GM03348 (cell line): Measurements from ENCODE around the gene GRID1.
A peak's percentile ranks its signal among the peaks of the same experiment; 100 is the strongest.
"Not testable (repeated sequence)": the region's sequence is repeated elsewhere in the genome, so short reads cannot be mapped to it uniquely, and the experiment has no call there.

Experiments
- DNase-seq: peaks from one replicate; pipeline ENCODE4 v3.0.0; 2012; ENCODE audit warnings: low spot score

Gene GRID1

DNA sequence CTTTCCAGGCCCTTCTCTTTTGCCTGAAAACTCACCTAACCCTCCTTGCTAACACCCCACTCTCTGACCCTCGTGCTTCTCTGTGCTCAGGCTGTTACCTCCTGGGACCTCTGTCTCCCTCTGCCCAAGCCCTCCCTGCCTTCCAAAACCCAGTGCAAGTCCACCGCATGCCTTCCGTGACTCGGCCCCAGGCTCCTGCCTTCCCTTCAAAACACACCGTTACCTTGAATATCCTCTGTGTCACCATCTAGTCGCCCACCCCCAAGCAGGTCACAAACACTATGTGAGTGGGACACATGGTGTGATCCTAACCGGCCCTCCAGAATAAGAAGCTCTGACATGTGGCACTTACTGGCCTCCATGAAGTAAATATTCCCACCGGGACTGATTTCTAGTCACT, 176.7 kb downstream of the GRID1 start:
- DNase-seq = no peak

DNA sequence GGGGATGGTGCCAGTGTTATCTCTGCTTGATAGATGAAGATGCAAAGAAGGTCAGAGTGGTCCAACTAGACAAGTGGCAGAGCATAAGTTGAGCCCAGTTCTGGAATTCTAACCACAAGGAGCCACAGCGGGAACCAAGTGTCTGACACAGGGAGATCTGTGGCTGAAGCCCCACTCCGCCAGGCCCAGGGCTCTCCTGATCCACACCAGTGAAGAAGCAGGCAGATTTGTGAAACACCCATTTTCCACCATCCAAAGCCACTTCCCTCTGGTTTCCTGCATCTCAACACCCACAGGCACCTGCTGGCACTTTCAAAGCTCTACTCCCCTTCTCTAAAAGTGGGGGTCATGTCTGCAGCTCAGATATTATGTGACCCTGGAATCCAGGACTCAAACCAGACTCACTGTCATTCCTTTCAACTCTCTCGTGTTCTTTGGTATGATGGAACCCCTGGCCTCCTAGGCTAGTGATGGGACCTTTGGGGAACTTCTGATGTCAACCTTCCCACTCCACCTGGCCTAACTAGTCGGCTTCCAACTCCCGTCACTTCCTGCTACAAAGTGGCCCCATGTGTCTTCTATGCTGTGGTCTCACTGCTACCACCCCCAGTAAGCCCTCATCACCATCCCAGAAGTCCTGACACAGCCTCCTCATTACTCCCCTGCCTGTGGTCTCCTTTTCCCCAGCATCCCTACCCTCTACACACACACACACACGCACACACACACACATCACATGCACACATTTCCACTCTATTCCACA, 177.6 kb downstream of the GRID1 start:
- DNase-seq = no peak

DNA sequence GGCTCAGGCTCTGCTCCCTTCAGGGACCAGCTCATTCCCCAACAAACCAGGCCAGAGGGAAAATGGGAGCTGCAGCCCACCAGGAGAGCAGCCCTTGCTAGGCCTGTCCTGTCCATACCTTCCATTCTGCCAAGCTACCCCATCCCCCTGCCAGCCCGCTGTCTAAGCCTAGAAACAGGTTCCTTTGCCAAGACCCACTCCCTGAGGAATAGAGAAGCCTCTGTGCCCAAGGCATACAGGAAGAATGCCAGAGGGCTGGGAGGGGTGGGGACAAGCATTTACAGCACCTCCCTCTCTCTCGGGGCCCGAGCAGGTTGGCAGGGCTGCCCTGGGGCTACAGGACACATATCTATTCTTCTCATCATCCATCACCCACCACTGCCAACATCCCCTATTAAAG, 178.3 kb downstream of the GRID1 start:
- DNase-seq = no peak

DNA sequence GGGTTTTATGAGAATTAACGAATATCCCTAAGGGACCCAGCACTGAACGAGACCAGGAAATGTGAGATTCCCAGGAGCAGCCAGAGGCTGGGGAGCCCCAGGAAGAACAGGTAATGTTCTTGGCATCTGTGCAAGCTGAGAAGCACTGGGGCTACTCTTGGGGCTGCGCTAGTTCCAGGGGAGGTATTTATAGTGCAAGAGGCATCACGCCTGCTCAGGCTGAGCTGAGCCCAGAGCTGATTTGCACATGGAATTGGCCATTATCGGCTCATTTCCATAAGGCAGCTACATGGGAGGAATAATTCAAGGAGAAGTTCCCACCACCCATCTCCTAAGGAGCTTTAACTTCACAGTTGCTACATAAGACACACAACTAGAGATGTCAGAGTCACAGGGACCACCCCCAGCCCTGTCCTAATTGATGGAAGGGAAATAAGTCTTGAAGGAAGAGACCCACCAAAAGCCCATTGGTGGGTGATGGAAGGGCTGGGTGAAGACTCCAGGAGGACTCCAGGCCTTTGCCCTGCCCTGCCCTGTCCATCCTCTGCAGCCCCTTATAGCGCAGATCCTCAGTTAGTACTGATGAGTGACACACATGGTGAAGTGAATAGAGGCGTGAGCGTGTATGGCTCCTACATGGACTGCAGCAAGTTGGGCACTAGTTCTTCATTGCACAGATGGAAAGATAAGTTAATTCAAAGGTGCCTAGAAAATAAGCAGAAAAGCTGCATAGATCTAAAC, 178.9 kb downstream of the GRID1 start:
- no peak for DNase-seq

DNA sequence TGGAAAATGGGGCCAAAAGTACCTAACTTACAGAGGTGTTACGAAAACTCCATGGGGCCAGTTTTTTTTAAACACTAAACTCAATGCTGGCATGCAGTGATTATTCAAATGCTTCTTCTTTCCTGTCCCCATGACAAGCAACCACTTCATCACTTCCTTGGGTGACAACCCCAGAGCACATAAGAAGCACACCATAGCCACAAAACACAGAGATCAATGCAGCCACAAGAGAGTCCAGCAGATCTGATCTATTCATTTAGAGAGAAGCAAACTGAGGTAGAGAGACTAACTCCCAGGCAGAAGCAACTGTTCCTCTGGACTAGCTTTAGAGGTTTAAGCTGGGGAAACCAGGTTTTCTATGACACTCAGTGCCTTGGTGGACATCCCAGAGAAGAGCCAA, 180.0 kb downstream of the GRID1 start:
- DNase-seq = no peak

DNA sequence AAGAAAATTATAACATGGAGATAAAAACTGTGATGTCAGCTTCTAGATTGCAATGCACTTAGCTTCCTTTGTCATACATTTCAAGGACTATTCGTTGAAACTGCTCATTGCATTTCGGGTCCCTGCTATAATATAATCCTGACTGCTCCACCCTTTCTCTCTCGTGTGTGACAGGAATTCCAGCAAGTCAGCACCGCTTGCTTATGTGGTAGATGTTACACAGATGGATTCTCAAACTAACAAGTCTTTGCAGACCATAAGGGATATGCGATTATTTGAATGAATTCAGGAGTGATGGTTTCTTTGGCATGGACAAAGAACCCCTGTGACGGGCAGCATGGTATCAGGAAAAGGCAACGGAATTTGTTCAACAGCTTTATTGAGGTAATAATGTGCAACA, 184.0 kb downstream of the GRID1 start:
- DNase-seq = no peak

DNA sequence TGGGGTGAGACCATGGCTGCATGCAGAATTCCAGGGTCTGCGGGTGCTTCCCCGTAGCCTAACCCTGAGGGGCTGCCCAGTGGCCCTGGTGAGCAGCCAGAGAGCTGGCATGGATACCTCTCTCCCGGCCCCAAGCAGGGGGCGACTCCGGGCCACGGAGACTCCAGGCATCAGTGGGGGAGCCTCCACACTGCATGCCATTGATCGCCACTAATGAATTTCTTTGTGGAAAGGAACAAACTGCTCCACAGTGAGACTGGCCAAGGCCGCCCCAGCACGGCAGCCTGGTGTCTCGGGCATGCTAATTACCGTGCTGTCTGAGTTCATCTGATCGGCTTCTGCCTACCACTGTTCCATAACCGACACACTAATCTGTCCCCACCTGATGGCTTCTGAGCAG, 184.4 kb downstream of the GRID1 start:
- no peak for DNase-seq

DNA sequence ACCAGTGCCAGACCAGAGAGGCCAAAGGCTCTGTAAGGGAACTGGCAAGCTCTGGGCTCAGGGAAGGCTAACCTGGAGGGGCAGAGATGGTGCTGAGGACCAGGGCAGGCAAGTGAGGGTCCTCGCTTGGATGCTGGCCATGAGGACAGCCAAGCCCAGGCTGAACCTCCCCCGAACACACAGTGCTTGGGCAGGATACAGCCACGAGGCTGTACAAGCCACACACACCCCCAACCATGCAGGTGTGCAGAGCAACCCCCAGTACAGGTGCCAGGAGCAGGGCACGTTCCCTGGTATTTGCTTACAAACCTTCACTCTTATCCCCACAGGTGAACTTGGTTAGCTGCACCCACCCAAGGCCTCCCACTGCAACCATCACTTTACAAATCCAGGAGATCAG, 185.7 kb downstream of the GRID1 start:
- DNase-seq = no peak

DNA sequence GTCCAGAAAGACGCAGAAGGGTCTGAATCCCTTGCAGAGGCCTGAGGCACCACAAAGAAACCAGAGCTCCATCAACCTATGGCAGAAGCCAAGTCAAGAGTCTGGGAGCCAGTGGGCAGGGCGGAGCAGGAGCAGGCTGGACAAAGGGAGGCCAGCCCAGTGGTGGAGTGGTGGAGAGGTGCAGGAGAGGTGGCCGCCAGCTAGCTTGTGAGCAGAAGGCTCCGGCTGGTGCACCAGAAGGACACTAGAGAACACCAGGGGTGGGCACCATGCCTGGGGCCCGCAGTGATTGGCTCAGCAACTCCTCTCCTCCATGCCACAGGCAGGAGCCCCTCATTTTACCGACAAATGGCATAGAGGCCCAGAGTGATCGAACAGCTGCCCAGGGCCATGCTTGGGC, 186.6 kb downstream of the GRID1 start:
- no peak for DNase-seq

DNA sequence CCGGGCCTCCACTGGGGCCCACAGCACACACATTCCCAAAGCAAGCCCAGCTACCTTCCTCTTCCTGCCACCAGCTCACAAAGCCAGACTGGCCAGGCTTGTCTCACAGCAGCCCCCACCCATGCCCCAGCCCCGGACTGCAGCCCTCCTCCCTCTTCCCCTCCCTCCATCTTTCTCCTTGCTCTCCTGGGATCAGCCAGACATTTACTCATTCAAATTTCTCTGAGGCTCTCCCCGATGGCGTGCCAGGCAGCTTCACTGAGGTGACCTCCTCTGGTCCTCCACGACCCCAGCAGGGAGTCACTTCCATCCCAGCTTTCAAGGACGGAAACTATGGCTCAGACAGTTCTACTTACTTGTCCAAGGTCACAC, 187.5 kb downstream of the GRID1 start:
- DNase-seq = no peak

DNA sequence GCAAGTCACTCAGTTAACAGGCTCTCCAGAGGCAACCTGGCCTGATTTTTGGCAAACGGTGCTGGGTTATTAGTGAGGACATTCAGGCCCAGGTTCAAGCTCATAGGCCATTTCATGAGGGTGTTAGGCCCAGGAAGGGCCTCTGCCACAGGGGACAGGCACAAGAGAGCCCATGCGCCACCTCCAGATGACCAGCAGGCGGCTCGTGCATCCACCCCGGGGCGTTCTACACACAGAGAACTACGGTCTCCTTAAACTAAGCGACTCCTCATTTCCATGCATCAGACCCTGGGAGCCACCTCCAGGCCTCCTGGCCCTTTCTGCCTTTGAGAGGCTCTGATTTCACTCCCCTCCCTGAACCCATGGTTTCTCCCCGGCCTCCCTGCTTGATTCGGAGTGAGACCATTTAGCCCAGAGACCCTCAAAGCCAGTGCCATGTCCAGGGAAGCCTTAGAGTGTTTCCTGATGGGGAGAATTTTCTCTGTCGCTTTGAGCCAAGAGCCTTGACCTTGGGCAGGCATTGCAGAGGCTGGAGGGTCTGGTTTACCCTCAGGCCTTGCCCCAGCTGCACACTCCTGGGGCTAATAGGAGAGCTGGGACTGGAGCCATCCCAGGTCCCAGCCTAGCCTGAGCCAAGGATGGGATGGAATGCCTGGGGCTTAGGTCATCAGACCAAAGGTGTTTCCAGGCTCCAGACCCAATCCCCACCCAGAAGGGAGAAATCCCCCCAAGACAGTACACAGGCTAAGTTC, 188.0 kb downstream of the GRID1 start:
- peak; percentile 49 for DNase-seq

DNA sequence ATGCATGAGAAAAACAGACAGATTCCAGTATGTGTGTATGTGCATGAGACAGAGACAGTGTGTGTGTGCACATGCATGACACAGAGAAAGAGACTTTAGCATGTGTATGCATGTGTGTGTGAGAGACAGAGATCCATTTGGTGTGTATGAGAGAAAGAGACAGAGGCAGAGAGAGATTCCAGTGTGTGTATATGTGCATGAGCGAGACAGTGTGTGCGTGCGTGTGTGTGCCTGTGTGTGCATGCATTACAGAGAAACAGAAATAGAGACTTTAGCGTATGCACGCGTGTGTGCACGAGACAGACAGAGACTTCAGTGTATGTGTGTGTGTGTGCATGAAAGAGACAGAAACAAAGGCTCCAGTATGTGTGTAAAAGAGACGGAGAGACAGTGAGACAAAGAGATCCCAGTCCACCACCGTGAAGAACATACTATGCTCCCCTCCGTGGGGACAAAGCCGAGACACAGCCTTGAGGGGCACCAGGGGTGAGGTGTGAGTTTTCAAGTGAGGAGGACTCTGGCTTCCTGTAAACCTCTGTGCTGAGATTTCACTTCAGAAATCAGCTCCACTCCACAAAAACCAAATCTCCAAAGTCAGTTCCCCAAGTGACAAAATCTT, 188.9 kb downstream of the GRID1 start:
- DNase-seq = no peak

DNA sequence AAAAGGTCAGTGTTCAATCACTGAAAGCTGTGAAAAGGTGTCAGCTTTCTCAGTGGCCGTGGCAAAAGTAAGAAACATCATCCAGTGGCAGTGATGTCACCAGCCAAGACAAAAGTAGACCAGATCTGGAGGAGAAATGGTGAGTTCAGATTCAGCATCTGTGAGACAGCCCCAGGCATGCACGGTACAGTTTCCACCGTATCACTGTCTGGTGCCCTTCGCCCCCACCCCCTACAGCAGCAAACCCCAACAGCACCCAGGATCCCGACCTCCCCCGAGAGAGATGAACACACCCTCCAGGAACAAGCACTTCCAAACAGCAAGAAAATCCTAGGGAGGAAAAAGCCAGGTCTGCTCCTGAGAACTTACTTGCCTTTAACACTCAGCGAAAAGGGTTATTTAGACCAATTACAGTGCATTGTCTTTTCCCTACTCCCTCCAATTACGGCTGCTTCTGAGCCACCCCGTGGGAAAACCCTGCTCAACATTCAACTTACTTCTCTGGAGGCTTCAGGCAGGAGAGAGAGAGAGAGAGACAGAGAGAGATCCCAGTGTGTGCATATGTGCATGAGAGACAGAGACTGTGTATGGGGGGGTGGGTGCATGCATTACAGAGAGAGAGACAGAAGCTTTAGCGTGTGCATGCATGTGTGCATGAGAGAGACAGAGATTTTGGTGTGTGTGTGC, 189.6 kb downstream of the GRID1 start:
- no peak for DNase-seq

DNA sequence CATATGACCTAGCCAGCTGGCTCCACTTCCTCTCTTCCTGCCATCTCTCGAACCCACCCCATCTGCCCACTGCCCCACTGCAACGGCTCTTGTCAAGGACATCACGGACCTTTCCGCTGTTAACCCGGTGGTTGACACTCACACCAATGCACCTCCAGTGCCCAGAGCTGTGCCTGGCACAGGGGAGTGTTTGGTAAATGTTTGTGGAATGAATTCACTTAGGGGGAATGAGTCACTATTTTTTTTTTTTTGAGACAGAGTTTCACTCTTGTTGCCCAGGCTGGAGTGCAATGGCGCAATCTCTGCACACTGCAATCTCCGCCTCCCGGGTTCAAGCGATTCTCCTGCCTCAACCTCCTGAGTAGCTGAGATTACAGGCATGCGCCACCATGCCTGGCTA, 191.1 kb downstream of the GRID1 start:
- DNase-seq = not testable (repeated sequence)

DNA sequence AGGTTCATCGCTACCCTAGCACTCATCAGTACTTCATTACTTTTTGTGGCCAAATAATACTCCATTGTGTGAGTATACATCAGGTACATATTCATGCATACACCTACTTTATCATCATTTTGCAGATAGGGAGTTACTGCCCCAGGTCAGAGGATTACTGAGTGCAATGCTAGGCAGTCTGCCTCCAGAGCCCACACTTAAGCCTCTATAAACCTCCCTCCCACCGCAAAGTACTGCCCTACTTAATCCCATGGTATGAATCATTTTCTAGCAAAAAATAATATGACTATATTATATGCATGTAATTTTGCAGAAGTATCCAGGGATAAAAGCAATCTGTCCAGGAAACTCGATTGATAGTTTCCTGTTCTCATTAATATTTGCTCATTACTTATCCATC, 194.3 kb downstream of the GRID1 start:
- no peak for DNase-seq

DNA sequence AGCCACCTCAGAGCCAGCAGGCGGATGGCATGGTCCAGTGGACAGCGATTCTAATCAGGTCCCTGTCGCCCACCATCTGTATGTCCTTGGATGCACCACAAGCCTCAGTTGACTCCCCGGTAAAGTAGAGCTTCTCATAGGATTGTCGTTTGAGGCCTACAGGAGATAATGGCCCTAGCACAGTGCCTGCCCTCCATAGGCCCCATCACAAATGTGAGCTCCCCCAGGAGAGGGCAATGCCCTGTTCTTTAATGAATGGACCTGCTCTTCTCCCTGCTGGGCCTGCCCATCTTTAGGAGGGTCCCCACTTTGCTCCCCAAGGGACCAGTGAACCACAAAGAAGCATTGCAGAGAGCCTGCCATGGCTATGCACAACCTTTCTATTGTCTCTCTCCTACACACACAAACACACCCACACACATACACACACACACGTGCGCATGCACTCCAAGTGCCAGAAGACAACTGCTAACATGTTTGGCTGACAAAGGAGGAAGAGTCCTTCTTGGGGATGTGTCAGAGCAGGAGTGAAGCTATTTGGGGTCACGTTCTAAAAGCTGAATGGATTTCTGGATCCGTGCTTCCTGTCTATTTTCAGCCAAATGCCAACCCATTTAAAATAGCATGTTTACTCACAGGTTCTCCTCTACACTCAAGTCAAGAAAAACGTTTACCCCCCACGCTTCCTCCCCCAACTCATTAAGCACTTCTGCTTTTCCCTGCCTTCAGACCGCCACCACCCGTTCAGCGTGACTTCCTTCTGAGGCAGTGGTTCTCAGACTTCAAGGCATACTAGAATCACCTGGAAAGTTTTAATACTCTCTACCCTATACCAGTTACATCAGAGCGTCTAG, 196.1 kb downstream of the GRID1 start:
- no peak for DNase-seq

DNA sequence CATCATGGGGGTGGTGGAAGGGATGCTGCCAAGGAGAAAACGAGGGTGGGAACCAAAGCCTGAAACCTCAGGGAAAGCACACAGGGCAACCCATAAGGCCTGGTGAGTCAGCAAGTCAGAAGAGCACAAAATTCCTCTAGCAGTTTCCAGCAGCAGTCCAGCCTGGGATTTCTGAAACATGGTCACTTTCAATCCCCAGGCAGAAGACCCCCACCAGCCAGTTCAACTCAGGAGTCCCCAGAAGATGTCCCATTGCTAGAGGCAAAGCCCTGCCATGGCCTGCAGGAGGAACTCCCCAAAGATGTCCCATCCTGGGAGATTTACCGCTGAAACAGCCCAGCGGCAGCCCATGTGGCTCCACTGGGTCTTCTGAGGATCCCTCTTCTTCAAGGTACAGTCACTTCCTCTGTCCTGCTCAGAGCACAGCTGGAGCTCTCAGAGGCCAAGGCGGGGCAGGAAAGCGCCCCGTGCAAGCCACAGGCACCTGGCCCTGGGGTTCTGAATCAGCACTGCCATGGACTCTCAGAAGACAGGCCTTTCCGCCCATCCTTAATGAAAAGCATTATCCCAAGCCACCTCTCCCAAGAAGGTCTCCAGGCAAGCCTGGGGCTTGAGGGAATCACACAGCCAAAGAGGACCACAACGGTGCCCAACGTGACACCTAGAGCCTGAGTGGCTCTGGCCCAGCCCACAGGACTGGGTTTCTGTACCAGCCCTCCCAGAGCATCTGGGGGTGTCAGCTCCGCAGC, 196.9 kb downstream of the GRID1 start:
- DNase-seq = no peak

DNA sequence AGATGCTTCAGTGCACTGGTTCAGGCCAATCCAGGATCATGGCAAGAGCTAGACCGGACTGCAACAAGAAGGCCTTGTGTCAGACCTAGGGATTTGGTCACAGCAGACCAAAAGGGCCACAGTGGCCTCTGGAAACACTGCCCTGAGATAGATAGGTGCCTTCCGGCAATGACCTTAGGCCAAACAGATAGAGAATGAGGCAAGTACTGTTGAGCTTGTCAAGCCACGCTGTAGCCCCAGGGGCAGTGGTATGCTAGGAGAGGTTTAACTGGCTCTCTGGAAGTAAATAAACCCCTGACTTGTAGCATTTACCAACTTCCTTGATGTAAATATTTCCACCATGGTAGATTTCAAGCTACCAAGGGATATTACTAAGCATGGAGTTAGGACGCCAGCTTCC, 197.5 kb downstream of the GRID1 start:
- DNase-seq = no peak

DNA sequence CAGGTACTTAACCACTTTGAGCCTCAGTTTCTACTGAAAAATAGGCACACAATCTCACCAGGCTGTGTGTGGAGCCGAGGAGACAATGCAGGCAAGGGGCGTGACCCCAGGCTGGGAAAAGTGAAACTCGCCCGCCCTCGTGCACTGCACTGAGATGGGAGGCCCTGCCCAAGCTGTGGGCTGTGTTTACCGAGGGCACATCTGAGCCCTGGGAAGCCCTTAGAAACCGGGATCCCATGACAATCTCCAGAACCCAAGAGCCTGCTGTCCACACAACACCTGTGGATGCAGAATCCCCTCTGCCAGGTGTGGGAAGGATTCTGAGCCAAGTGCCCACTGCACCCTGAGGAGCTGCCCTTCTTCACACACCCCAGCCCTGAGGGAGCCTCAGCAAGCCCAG, 198.3 kb downstream of the GRID1 start:
- DNase-seq = no peak

DNA sequence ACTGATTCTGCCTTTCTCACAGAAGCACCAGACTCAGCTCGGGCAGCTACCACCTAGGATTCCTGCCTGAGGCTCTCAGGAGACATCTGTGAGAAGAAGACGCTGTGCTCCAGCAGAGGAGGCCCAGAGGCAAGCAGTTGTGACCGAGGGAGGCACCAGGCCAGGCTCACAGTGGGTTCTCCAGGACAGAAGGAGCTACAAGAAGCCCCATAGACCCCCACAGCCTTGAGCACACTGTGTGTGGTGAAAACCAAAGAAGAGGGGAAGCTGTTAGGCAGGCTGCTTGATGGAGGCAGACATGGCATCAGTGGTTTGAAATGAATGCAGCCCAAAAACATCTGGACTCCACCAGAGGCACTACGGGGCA, 198.8 kb downstream of the GRID1 start:
- no peak for DNase-seq
